Tibial nerve (tissue), 4 donors: ENCODE data around the gene RASAL1. TPM values are rescaled to one million over a fixed set of nuclear protein-coding genes. Genes with fewer than 3 reads are reported as not detected.

ENCODE experiments used
- DNase-seq, 2 donors: peaks; one replicate each; pipeline ENCODE4 v3.0.0-alpha.2; 2019; ENCODE audit warnings: low spot score in 2 of 2
- H3K27ac ChIP-seq, 4 donors: fragments of 200-600 bp; sonication (generic) in 3 of 4; one replicate each; pipeline ENCODE4 v1.5.1; 2017 to 2019; ENCODE audit warnings: mild to moderate bottlenecking in 1 of 4
- H3K27me3 ChIP-seq, 2 donors: fragments of 200-600 bp; sonication (generic) in 1 of 2; one replicate each; pipeline versions ENCODE4 v1.5.1 to v1.6.0; 2017 to 2019
- H3K36me3 ChIP-seq, 3 donors: fragments of 200-600 bp; sonication (generic); one replicate each; pipeline ENCODE4 v1.5.1; 2018 to 2019
- H3K4me1 ChIP-seq, 4 donors: fragments of 200-600 bp; sonication (generic) in 3 of 4; one replicate each; pipeline ENCODE4 v1.5.1; 2017 to 2019
- H3K4me3 ChIP-seq, 4 donors: fragments of 200-600 bp; sonication (generic) in 3 of 4; one replicate each; pipeline ENCODE4 v1.5.1; 2017 to 2019; ENCODE audit warnings: mild to moderate bottlenecking in 1 of 4, moderate library complexity in 1 of 4
- H3K9me3 ChIP-seq, 4 donors: fragments of 200-600 bp; sonication (generic) in 3 of 4; one replicate each; pipeline ENCODE4 v1.5.1; 2017 to 2019
- CTCF ChIP-seq, 5 experiments: fragments of 200-600 bp in 3 of 5; fragments of 450-650 bp in 2 of 5; sonication (generic) in 3 of 5; IDR thresholded peaks; one replicate each; pipeline ENCODE4 v1.5.1; 2016 to 2019; ENCODE audit warnings: antibody characterized with exemption in 5 of 5, mild to moderate bottlenecking in 3 of 5, moderate library complexity in 2 of 5
- EP300 ChIP-seq, 2 donors: sonication (generic); formaldehyde crosslinking; IDR thresholded peaks; one replicate each; pipeline ENCODE4 v1.6.1; 2017; ENCODE audit warnings: antibody characterized with exemption in 2 of 2, mild to moderate bottlenecking in 1 of 2
- POLR2A ChIP-seq, 2 donors: fragments of 450-650 bp; IDR thresholded peaks; one replicate each; pipeline ENCODE4 v1.6.1; 2017; ENCODE audit warnings: antibody characterized with exemption in 2 of 2, mild to moderate bottlenecking in 2 of 2, moderate library complexity in 2 of 2
- WGBS, 2 donors: methylation state at CpG; one replicate each; pipeline ENCODE4 v1.1.5; 2018; 5-methylcytosine and 5-hydroxymethylcytosine counted together
- total RNA-seq, 4 donors: library from RNA; depleted of rRNA; stranded (reverse); fragments of >200 nt; gene quantifications; one replicate each; pipeline ENCODE4 v1.1.0, GENCODE V29; 2016

Gene RASAL1
- total RNA-seq, 4 donors from 2014 or later = 0.87 to 5.2 (median 3.3) TPM

GRCh38 chr12:113172185-113172584 lies 36.6 kb upstream of the RASAL1 start:
- H3K4me1 ChIP-seq = no peaks in the 10 kb centered on the region
- H3K27ac ChIP-seq = no peak overlapping the region
- peaks cover 0 to 3% (median 0%) of the 10 kb centered on the region in 4 donors for H3K9me3 ChIP-seq
- no peak for DNase-seq
- no peak overlapping the region for H3K4me3 ChIP-seq
- no peaks in the 10 kb centered on the region for H3K27me3 ChIP-seq
- no peak for TF ChIP-seq POLR2A (IDR thresholded peaks at IDR 0.05)
- no peak for TF ChIP-seq EP300 (IDR thresholded peaks at IDR 0.05)
- TF ChIP-seq CTCF (IDR thresholded peaks at IDR 0.05) = no peak
- WGBS, 2 donors = 91 to 94% methylated on average over 15 to 20 of the region's 20 CpGs
- peaks cover 7 to 100% (median 68%) of the 10 kb centered on the region in 3 donors for H3K36me3 ChIP-seq

GRCh38 chr12:113171543-113171942 lies 36.0 kb upstream of the RASAL1 start:
- Histone ChIP-seq H3K27ac (no peak overlapping the region), H3K4me3 (no peak overlapping the region), H3K4me1 (no peaks in the 10 kb centered on the region), H3K36me3 (peaks cover 7 to 100% (median 61%) of the 10 kb centered on the region in 3 donors), H3K27me3 (no peaks in the 10 kb centered on the region), H3K9me3 (no peaks in the 10 kb centered on the region)
- TF ChIP-seq EP300 (IDR thresholded peaks at IDR 0.05) = no peak
- no peak for TF ChIP-seq CTCF (IDR thresholded peaks at IDR 0.05)
- no peak for TF ChIP-seq POLR2A (IDR thresholded peaks at IDR 0.05)
- 93% methylated on average over 9 of the region's 9 CpGs for WGBS, 2 donors
- DNase-seq = no peak

DNA sequence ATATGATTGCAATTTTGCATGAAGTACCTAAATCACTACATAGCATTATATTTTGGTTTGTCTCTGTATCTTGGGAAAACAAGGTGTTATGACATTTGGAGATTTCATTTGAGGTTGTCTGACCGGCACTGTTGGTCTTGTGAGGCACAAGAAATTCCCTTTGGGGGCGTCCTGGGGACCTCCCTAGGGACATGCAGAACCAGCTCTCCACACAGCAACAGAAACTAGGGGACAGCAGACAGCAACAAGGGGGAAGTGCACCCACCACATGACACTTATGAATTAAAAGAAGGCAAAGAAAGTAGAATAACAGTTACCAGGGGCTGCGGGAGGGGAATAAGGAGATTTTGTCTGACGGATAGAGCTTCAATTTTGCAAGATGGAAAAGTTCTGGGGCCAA lies 35.4 kb upstream of the RASAL1 start:
- 88 to 90% methylated on average over 4 of the region's 4 CpGs for WGBS, 2 donors
- Histone ChIP-seq H3K4me3 (no peak overlapping the region), H3K36me3 (peaks cover 7 to 100% (median 60%) of the 10 kb centered on the region in 3 donors), H3K4me1 (no peaks in the 10 kb centered on the region), H3K27ac (no peak overlapping the region), H3K9me3 (no peaks in the 10 kb centered on the region), H3K27me3 (no peaks in the 10 kb centered on the region)
- TF ChIP-seq POLR2A (IDR thresholded peaks at IDR 0.05) (no peak), EP300 (IDR thresholded peaks at IDR 0.05) (no peak), CTCF (IDR thresholded peaks at IDR 0.05) (no peak)
- DNase-seq = no peak

DNA sequence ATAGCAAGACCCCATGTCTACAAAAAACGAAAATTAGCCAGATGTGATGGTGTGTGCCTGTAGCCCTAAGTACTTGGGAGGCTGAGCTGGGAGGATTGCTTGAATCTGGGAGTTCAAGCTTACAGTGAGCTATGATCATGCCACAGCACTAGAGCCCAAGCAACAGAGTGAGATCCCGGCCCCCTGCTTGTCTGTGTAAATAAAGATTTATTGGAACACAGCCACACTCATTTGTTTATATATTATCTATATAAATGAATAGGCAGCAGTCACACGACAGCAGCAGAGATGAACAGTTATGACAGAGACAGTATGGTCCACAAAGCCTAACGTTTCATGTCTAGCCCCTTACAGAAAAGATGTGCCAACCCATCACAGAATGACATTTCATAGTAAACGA lies 34.9 kb upstream of the RASAL1 start:
- no peaks in the 10 kb centered on the region for H3K9me3 ChIP-seq
- TF ChIP-seq EP300 (IDR thresholded peaks at IDR 0.05) (no peak), CTCF (IDR thresholded peaks at IDR 0.05) (no peak), POLR2A (IDR thresholded peaks at IDR 0.05) (no peak)
- no peak for DNase-seq
- no peaks in the 10 kb centered on the region for H3K4me1 ChIP-seq
- H3K27ac ChIP-seq = no peak overlapping the region
- H3K4me3 ChIP-seq = no peak overlapping the region
- peaks cover 7 to 100% (median 65%) of the 10 kb centered on the region in 3 donors for H3K36me3 ChIP-seq
- WGBS, 2 donors = 91 to 95% methylated on average over 5 of the region's 5 CpGs
- no peaks in the 10 kb centered on the region for H3K27me3 ChIP-seq

DNA sequence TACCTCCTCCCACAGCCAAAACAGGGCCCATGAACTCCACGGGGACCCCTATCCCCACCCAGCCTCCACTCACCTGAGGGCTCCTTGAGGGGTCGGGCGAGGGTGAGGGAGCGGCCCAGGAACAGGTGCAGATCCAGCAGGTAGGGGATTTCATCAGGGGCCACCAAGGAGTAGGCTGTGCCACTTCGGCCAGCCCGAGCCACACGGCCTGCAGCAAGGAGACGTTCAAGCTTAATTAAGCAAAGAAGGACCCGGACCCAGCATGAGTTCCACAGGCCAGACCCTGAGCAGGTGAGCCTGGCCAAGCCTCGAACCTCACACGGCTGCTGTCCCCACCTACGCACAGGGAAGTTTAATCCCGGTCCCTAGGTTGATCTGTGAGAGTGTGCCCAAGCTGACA lies 34.1 kb upstream of the RASAL1 start:
- Histone ChIP-seq H3K36me3 (peaks cover 7 to 100% (median 68%) of the 10 kb centered on the region in 3 donors), H3K4me3 (no peak overlapping the region), H3K27me3 (no peaks in the 10 kb centered on the region), H3K27ac (no peak overlapping the region), H3K4me1 (no peaks in the 10 kb centered on the region), H3K9me3 (no peaks in the 10 kb centered on the region)
- WGBS, 2 donors = 94 to 96% methylated on average over 12 to 13 of the region's 13 CpGs
- DNase-seq = no peak
- TF ChIP-seq CTCF (IDR thresholded peaks at IDR 0.05) (no peak), POLR2A (IDR thresholded peaks at IDR 0.05) (no peak), EP300 (IDR thresholded peaks at IDR 0.05) (no peak)
